Bronchial epithelial cell (primary cell): ENCODE results near the gene SEMA4D. TPM values are rescaled to one million over a fixed set of nuclear protein-coding genes. Genes with fewer than 3 reads are reported as not detected.

Experiments used
- DNase-seq: peaks from one replicate; pipeline ENCODE4 v3.0.0-alpha.2; 2010; ENCODE audit warnings: low read depth
- FAIRE-seq: peaks from 2 replicates; lab custom pipeline; 2011; peaks lifted over from hg19 to GRCh38; lab: Jason Lieb, UNC
- H3K27me3 ChIP-seq: 2 replicates; pipeline ENCODE4 v1.5.1; 2011; ENCODE audit warnings: low read length; ENCODE audit not compliant: control insufficient read depth, insufficient read depth
- H3K36me3 ChIP-seq: 2 replicates; pipeline ENCODE4 v1.5.1; 2011; ENCODE audit warnings: low read length; ENCODE audit not compliant: control insufficient read depth, insufficient read depth
- H3K4me3 ChIP-seq: 2 replicates; pipeline ENCODE4 v1.5.1; 2011; ENCODE audit warnings: mild to moderate bottlenecking, low read depth, low read length, control low read depth
- CTCF ChIP-seq: IDR thresholded peaks from 2 replicates; pipeline ENCODE4 v1.5.1; 2011; ENCODE audit warnings: mild to moderate bottlenecking, moderate library complexity, low read length, control low read depth, inconsistent platforms; ENCODE audit not compliant: insufficient read depth, severe bottlenecking
- total RNA-seq: library from RNA; depleted of rRNA; stranded (reverse); fragments of >200 nt; gene quantifications from 2 replicates; pipeline ENCODE4 v1.2.1, GENCODE V29; 2014

SEMA4D gene
- total RNA-seq, 1 donor from 2014 or later, result 1.8 TPM

- Histone ChIP-seq H3K27me3 (peaks cover 2% of the 10 kb centered on the region), H3K4me3 (no peak overlapping the region), H3K36me3 (no peaks in the 10 kb centered on the region)
- TF ChIP-seq CTCF, result no peak
- DNase-seq (no peak), FAIRE-seq (no peak)
Observed at GRCh38 chr9:89438194-89438593, 59.7 kb downstream of the SEMA4D start.

- no peak for TF ChIP-seq CTCF
- no peak for FAIRE-seq
- no peak overlapping the region for H3K4me3 ChIP-seq
Observed at GRCh38 chr9:89437772-89438171, 60.1 kb downstream of the SEMA4D start.

GRCh38 chr9:89436963-89437625, 60.8 kb downstream of the SEMA4D start:
- peak; percentile 53 for DNase-seq
- peaks cover 2% of the 10 kb centered on the region for H3K27me3 ChIP-seq
- H3K36me3 ChIP-seq, result no peaks in the 10 kb centered on the region
- H3K4me3 ChIP-seq, result no peak overlapping the region
- TF ChIP-seq CTCF, result no peak
- FAIRE-seq, result peak; percentile 72

More at GRCh38 chr9:89437772-89438171, 60.1 kb downstream of the SEMA4D start:
- Histone ChIP-seq H3K36me3 (no peaks in the 10 kb centered on the region), H3K27me3 (peaks cover 2% of the 10 kb centered on the region)
- DNase-seq, result no peak

GRCh38 chr9:89436326-89436725, 61.6 kb downstream of the SEMA4D start:
- FAIRE-seq (no peak), DNase-seq (no peak)

GRCh38 chr9:89435071-89435823, 62.7 kb downstream of the SEMA4D start:
- FAIRE-seq, result no peak
- peaks cover 2% of the 10 kb centered on the region for H3K27me3 ChIP-seq
- DNase-seq, result peak; percentile 44
- no peaks in the 10 kb centered on the region for H3K36me3 ChIP-seq
- TF ChIP-seq CTCF, result no peak
- H3K4me3 ChIP-seq, result no peak overlapping the region

More at GRCh38 chr9:89436326-89436725, 61.6 kb downstream of the SEMA4D start:
- Histone ChIP-seq H3K27me3 (peaks cover 2% of the 10 kb centered on the region), H3K36me3 (no peaks in the 10 kb centered on the region), H3K4me3 (no peak overlapping the region)
- no peak for TF ChIP-seq CTCF
